HG03045 (cell line): Measurements from ENCODE around the gene TSPAN12.

Source experiments
- ATAC-seq: cut with Tn5 transposase; IDR thresholded peaks from one replicate; pipeline ENCODE4 v1.9.1; 2021; ENCODE audit warnings: mild to moderate bottlenecking, moderate library complexity; ENCODE audit not compliant: unreplicated experiment

TSPAN12 gene

GRCh38 chr7:120843109-120843508, 14.8 kb downstream of the TSPAN12 start:
- ATAC-seq: no peak

DNA sequence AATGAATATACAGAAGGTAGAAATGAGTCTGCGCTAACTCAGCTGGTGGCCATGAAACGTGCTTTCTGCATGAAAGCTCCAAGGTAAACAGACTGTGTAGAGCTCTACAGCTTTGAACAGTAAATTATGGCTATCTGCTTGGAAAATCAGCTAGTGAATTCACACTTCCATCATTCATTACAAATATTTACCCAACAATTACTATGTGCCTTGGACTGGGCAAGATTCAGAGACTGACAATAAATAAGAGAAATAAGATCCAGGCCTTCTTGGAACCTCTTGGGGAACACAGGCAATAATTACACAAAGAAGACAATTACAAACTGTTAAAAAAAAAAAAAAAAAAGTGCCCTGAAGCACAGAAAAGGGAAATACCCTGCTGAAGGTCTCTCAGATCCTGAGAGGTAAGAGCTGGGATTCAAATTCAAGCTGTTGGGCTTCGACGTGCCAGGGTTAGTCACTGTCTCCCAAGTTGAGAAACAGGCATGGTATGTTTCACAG, 15.8 kb downstream of the TSPAN12 start:
- no peak for ATAC-seq

GRCh38 chr7:120841608-120842007, 16.3 kb downstream of the TSPAN12 start:
- no peak for ATAC-seq

DNA sequence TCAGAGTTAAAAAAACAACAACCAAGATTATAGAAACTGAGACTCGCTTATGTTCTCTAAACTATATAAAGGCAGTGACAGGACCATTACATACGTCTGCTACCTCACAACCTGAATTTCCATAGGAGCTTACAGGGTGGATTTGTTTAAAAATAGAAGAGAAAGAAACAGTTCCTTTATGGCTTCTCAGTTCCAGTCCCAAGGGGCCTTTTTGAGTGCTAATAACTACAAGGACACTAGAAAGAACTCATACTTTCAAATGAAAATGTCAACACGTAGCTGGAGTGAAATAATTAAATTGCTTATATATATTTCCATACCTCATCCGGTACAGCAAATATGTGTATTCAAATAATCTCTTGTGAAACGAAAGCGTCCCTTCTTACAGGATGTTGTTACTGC, 19.7 kb downstream of the TSPAN12 start:
- peak; percentile 75 for ATAC-seq

DNA sequence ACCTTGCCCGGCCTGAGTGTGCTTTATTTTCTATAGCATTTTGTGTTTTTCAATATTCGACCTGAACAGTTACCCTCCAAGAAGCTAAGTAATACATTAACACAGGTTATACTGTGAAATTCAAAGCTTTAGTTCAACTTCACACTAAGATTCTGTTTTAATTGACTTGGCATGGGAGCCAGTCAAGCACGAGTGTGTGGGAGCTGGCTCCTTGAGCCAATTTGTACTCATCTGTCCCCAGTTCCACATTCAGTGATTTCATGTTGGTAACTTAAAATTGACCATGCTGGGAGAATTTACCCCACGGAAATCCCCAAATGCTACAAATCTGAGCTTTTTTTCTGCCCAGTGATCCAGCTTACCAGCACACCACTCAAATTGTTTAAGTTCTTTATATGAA, 20.3 kb downstream of the TSPAN12 start:
- ATAC-seq: no peak

- ATAC-seq: no peak
Observed at GRCh38 chr7:120836556-120837115, 21.3 kb downstream of the TSPAN12 start.

DNA sequence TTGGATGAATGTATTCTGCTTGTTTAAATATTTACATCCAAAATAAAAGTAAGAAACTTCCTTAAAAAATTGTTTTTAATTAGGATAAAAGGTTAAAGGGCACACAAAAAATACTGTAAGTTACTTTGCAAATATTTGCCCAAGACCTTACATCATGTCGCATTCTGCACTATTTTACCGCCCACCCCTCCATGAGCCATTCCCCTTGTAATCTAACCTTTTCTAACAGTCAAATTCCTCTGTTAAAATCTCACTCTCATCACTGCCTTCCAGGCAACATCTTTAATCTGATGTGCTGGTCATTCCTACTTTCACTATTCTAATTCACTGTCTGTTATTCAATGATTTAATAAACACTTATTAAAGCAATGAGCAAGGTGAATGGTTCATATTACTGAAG, 23.2 kb downstream of the TSPAN12 start:
- ATAC-seq: no peak

GRCh38 chr7:120833546-120833945, 24.4 kb downstream of the TSPAN12 start:
- no peak for ATAC-seq

GRCh38 chr7:120832803-120833202, 25.1 kb downstream of the TSPAN12 start:
- ATAC-seq: no peak

- ATAC-seq: no peak
Observed at GRCh38 chr7:120831260-120831659, 26.7 kb downstream of the TSPAN12 start.

DNA sequence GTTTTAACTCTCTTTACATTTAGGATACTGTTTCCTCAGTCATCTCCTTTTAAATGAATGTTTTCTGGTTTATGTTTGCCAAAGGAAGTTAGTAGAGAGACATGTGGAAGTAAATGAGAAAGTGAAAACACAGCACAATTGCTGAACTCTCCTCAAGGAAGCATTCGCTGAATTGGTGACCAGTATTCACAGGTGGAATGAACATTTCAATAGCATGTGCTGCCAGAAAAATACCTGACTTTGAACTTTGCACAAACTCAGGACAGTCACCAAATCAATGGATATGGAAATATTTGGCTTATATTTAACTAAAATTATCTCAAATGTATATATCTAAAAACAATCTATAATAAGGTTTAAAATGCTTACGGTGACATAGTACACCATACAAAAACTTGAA, 28.5 kb downstream of the TSPAN12 start:
- no peak for ATAC-seq

- ATAC-seq: no peak
Observed at GRCh38 chr7:120828528-120828927, 29.4 kb downstream of the TSPAN12 start.

DNA sequence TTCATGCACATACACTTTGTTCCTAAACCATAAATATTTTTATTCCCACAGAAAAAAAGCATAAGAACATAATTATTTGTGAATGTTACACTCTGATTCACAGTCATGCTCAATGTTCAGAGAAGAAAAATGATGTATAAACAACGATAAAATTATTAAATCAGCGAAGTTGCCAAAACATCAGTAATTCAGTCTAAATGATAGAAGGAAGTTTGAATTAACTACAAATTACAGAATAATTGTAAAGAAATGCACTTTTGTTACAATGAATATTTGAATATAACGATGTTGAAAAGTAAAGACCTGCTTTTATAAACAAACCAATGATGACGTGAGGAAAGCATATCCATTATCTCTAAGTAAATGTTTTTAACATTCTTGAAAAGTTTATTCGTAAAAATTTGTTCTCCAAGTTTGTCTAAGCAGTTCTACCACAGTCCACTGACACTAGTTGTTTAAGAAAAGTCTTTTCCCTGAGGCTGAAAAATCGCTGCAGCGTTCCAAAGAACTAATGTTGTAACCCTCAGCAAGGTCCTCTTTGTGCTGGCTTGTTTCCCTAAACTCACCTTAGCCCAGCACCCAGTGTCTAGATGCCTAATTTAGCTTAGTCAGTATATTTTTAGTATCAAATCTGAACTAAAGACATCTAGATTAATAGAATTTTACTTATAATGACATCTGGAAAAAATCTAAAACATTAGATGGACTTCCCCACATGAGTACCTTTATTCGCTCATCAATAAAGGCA, 30.4 kb downstream of the TSPAN12 start:
- no peak for ATAC-seq

DNA sequence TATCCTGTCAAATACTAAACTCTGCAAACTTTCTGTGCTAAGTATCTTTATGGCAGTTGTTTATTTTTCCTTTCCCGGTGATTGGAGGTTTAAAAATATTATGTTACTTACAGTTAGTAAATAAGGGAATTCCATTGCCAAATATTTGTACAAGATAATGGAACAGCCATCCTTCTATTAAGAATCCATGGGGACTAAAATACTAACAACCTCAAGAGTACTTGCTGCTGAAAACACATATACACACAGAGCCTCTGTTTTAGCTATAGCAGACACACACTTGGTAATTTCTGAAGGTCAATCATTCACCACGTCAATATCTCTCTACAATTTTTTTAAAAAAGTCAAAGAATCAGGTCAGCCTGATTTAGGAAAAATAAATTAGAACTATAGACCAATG, 32.4 kb downstream of the TSPAN12 start:
- ATAC-seq: no peak

DNA sequence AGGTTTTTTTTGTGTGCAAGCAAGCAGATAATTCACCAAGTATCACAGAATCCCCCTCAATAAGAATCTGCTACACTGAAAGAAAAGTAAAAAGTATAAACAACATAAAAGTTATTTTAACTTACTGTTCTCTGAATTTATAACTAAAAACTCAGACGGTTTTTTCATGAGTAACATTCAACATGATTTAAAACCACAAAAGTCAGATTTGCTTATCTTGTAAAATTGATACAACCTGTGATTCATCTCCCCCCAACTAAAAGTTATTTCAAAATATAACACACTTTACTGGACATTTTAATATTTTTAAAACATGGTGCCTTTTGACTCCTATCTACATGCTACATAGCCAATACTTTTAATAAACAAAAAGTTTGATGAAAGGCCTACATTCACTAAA, 32.8 kb downstream of the TSPAN12 start:
- no peak for ATAC-seq

DNA sequence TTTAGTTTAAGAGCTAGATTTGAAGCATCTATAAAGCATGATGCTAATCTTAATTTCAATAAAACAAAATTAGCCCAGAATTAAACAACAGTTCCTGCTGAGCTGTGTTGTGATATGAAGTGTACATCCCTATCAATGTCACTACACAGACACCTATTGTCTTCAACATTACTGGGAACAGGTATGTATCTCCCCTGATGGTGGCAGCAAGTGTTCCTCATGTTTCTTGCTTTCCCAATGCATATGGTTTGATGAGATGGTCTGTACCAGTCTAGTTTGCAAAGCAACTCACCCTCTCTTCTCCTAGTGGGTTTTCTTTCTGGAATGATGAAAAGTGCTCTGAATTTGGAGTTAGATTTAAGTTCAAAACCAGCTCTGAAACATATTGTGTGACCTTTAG, 38.1 kb downstream of the TSPAN12 start:
- no peak for ATAC-seq

GRCh38 chr7:120817851-120818250, 40.1 kb downstream of the TSPAN12 start:
- no peak for ATAC-seq

GRCh38 chr7:120814253-120814939, 43.5 kb downstream of the TSPAN12 start:
- ATAC-seq: no peak

- ATAC-seq: no peak
Observed at GRCh38 chr7:120813546-120814252, 44.2 kb downstream of the TSPAN12 start.

- ATAC-seq: no peak
Observed at GRCh38 chr7:120813089-120813488, 44.9 kb downstream of the TSPAN12 start.

GRCh38 chr7:120809260-120809659, 48.7 kb downstream of the TSPAN12 start:
- no peak for ATAC-seq
